Peyer's patch (tissue), 4 donors: ENCODE data around the gene DGCR2.

Source experiments
- POLR2A ChIP-seq, 2 donors: fragments of 450-650 bp; IDR thresholded peaks; one replicate each; pipeline ENCODE4 v1.5.1; 2017; ENCODE audit warnings: antibody characterized with exemption in 2 of 2, mild to moderate bottlenecking in 2 of 2, moderate library complexity in 2 of 2
- TF ChIP-seq, protein P1 (sequence below), 6 experiments: fragments of 450-650 bp in 4 of 6; fragments of 200-600 bp in 2 of 6; sonication (generic) in 1 of 6; IDR thresholded peaks; one replicate each; pipeline ENCODE4 v1.5.1; 2017 to 2019; ENCODE audit warnings: antibody characterized with exemption in 6 of 6, mild to moderate bottlenecking in 3 of 6, moderate library complexity in 1 of 6

- TF ChIP-seq POLR2A (IDR thresholded peaks at IDR 0.05): no peak
- TF ChIP-seq, protein P1, sequence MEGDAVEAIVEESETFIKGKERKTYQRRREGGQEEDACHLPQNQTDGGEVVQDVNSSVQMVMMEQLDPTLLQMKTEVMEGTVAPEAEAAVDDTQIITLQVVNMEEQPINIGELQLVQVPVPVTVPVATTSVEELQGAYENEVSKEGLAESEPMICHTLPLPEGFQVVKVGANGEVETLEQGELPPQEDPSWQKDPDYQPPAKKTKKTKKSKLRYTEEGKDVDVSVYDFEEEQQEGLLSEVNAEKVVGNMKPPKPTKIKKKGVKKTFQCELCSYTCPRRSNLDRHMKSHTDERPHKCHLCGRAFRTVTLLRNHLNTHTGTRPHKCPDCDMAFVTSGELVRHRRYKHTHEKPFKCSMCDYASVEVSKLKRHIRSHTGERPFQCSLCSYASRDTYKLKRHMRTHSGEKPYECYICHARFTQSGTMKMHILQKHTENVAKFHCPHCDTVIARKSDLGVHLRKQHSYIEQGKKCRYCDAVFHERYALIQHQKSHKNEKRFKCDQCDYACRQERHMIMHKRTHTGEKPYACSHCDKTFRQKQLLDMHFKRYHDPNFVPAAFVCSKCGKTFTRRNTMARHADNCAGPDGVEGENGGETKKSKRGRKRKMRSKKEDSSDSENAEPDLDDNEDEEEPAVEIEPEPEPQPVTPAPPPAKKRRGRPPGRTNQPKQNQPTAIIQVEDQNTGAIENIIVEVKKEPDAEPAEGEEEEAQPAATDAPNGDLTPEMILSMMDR (IDR thresholded peaks at IDR 0.05): no peak
These were observed 60.6 kb downstream of the DGCR2 start for GRCh38 chr22:19061471-19062138.
